ENCODE data around the gene GNG12. TPM values are rescaled to one million over a fixed set of nuclear protein-coding genes. Genes with fewer than 3 reads are reported as not detected.
A peak's percentile ranks its signal among the peaks of the same experiment; 100 is the strongest.

GNG12 gene
- total and polyA plus RNA-seq, 9 of the 15 experiments (the other 6 are each of a cell fraction or from before 2014, with no cell fraction given): 2.6 to 6.0 (median 4.1) TPM

DNA sequence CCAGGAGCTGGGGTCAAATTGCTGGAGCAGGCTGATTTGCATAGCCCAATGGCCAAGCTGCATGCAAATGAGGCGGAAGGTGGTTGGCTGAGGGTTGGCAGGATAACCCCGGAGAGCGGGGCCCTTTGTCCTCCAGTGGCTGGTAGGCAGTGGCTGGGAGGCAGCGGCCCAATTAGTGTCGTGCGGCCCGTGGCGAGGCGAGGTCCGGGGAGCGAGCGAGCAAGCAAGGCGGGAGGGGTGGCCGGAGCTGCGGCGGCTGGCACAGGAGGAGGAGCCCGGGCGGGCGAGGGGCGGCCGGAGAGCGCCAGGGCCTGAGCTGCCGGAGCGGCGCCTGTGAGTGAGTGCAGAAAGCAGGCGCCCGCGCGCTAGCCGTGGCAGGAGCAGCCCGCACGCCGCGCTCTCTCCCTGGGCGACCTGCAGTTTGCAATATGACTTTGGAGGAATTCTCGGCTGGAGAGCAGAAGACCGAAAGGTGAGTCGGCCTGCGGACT lies 148.2 kb downstream of the GNG12 start, which contains the start of gene GADD45A (continued):
- TF ChIP-seq ZC3H8 (IDR thresholded peaks at IDR 0.05) (no peak), ZNF324 (CRISPR knock-in tag; IDR thresholded peaks at IDR 0.05) (no peak), ZNF12 (CRISPR knock-in tag; IDR thresholded peaks at IDR 0.05) (0 out of 2 replicates have a peak, but pooled peaks have one; percentile 51), ZNF354B (CRISPR knock-in tag; IDR thresholded peaks at IDR 0.05) (no peak), NFE2 (IDR thresholded peaks at IDR 0.05; ENCODE audit: low read depth) (no peak), CCNT2 (IDR thresholded peaks at IDR 0.05; ENCODE audit: borderline replicate concordance, extremely low read depth, insufficient read length, low read depth, low read length) (peak; percentile 93), ZNF140 (CRISPR knock-in tag; IDR thresholded peaks at IDR 0.05) (no peak), EP300 (IDR thresholded peaks at IDR 0.05; ENCODE audit: low read length) (no peak; the same call in 1 of the 2 replicates), SPI1 (IDR thresholded peaks at IDR 0.05; ENCODE audit: borderline replicate concordance, low read depth, low read length) (no peak), ZNF586 (CRISPR knock-in tag; conservative IDR thresholded peaks at IDR 0.05) (no peak), CAMTA2 (CRISPR knock-in tag; conservative IDR thresholded peaks at IDR 0.05) (no peak), SUPT5H (IDR thresholded peaks at IDR 0.05) (peak; percentile 99), ZNF282 (CRISPR knock-in tag; IDR thresholded peaks at IDR 0.05) (no peak), EHMT2 (IDR thresholded peaks at IDR 0.05) (no peak), POLR2AphosphoS2 (IDR thresholded peaks at IDR 0.05; ENCODE audit: low read length) (peak; percentile 95; the same call in 1 of the 2 replicates), POLR2H (tag; IDR thresholded peaks at IDR 0.05; ENCODE audit: low read depth) (peak; percentile 98), RBM25 (IDR thresholded peaks at IDR 0.05; ENCODE audit: low read depth, low read length, severe bottlenecking) (no peak), NFRKB (IDR thresholded peaks at IDR 0.05; ENCODE audit: low read depth) (no peak), ZNF717 (CRISPR knock-in tag; IDR thresholded peaks at IDR 0.05) (0 out of 2 replicates have a peak, but pooled peaks have one; percentile 17), PHTF2 (CRISPR knock-in tag; IDR thresholded peaks at IDR 0.05) (no peak), SREBF1 (IDR thresholded peaks at IDR 0.05; ENCODE audit: borderline replicate concordance, low read depth, low read length) (no peak)
- TF ChIP-seq, protein P1, sequence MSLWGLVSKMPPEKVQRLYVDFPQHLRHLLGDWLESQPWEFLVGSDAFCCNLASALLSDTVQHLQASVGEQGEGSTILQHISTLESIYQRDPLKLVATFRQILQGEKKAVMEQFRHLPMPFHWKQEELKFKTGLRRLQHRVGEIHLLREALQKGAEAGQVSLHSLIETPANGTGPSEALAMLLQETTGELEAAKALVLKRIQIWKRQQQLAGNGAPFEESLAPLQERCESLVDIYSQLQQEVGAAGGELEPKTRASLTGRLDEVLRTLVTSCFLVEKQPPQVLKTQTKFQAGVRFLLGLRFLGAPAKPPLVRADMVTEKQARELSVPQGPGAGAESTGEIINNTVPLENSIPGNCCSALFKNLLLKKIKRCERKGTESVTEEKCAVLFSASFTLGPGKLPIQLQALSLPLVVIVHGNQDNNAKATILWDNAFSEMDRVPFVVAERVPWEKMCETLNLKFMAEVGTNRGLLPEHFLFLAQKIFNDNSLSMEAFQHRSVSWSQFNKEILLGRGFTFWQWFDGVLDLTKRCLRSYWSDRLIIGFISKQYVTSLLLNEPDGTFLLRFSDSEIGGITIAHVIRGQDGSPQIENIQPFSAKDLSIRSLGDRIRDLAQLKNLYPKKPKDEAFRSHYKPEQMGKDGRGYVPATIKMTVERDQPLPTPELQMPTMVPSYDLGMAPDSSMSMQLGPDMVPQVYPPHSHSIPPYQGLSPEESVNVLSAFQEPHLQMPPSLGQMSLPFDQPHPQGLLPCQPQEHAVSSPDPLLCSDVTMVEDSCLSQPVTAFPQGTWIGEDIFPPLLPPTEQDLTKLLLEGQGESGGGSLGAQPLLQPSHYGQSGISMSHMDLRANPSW (CRISPR knock-in tag; IDR thresholded peaks at IDR 0.05): peak; percentile 39; the same call in 1 of the 2 replicates
- TF ChIP-seq, protein P2, sequence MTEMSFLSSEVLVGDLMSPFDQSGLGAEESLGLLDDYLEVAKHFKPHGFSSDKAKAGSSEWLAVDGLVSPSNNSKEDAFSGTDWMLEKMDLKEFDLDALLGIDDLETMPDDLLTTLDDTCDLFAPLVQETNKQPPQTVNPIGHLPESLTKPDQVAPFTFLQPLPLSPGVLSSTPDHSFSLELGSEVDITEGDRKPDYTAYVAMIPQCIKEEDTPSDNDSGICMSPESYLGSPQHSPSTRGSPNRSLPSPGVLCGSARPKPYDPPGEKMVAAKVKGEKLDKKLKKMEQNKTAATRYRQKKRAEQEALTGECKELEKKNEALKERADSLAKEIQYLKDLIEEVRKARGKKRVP (CRISPR knock-in tag; IDR thresholded peaks at IDR 0.05): 0 out of 2 replicates have a peak, but pooled peaks have one; percentile 39
- TF ChIP-seq, protein P3, sequence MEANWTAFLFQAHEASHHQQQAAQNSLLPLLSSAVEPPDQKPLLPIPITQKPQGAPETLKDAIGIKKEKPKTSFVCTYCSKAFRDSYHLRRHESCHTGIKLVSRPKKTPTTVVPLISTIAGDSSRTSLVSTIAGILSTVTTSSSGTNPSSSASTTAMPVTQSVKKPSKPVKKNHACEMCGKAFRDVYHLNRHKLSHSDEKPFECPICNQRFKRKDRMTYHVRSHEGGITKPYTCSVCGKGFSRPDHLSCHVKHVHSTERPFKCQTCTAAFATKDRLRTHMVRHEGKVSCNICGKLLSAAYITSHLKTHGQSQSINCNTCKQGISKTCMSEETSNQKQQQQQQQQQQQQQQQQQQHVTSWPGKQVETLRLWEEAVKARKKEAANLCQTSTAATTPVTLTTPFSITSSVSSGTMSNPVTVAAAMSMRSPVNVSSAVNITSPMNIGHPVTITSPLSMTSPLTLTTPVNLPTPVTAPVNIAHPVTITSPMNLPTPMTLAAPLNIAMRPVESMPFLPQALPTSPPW (CRISPR knock-in tag; IDR thresholded peaks at IDR 0.05): peak; percentile 53; the same call in 1 of the 2 replicates
- TF ChIP-seq, protein P4, sequence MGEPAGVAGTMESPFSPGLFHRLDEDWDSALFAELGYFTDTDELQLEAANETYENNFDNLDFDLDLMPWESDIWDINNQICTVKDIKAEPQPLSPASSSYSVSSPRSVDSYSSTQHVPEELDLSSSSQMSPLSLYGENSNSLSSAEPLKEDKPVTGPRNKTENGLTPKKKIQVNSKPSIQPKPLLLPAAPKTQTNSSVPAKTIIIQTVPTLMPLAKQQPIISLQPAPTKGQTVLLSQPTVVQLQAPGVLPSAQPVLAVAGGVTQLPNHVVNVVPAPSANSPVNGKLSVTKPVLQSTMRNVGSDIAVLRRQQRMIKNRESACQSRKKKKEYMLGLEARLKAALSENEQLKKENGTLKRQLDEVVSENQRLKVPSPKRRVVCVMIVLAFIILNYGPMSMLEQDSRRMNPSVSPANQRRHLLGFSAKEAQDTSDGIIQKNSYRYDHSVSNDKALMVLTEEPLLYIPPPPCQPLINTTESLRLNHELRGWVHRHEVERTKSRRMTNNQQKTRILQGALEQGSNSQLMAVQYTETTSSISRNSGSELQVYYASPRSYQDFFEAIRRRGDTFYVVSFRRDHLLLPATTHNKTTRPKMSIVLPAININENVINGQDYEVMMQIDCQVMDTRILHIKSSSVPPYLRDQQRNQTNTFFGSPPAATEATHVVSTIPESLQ (CRISPR knock-in tag; IDR thresholded peaks at IDR 0.05): no peak

All from K562 (cell line).